GM12801 (cell line): Measurements from ENCODE around the gene MRM1.

ENCODE experiments used
- TF ChIP-seq, protein P1 (sequence below): IDR thresholded peaks from one replicate; pipeline ENCODE4 v1.5.1; 2011; ENCODE audit warnings: control low read depth; ENCODE audit not compliant: insufficient read length; ENCODE audit errors: extremely low read depth

Gene MRM1

DNA sequence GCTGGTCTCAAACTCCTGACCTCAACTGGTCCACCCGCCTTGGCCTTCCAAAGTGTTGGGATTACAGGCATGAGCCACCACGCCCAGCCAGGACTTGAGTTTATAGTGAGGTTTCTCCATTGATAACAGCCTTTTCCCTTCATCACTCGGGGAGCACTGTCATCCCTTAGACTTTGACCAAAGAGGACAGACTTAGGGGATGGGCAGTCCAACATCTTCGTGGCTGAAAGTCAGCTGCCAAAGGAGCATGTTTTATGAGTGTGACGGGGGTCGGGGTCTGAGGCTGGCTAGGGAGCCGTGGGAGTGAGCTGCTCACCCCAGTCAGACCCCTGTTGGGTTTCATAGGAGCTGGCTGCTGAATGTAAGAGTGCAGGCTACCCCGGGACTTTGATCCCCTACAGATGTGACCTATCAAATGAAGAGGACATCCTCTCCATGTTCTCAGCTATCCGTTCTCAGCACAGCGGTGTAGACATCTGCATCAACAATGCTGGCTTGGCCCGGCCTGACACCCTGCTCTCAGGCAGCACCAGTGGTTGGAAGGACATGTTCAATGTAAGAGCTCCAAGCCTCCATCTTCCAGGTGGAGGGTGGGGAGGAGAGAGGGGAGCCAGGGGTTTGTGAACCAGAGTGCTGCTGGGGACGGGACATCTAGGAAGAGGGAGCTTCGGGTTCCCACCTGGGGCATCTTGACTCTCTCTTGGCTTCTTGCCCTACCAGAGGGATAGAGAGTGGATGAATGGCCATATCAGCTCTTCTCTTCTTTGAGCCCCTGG is 6.6 kb upstream of the MRM1 start:
- TF ChIP-seq, protein P1, sequence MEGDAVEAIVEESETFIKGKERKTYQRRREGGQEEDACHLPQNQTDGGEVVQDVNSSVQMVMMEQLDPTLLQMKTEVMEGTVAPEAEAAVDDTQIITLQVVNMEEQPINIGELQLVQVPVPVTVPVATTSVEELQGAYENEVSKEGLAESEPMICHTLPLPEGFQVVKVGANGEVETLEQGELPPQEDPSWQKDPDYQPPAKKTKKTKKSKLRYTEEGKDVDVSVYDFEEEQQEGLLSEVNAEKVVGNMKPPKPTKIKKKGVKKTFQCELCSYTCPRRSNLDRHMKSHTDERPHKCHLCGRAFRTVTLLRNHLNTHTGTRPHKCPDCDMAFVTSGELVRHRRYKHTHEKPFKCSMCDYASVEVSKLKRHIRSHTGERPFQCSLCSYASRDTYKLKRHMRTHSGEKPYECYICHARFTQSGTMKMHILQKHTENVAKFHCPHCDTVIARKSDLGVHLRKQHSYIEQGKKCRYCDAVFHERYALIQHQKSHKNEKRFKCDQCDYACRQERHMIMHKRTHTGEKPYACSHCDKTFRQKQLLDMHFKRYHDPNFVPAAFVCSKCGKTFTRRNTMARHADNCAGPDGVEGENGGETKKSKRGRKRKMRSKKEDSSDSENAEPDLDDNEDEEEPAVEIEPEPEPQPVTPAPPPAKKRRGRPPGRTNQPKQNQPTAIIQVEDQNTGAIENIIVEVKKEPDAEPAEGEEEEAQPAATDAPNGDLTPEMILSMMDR: no peak

DNA sequence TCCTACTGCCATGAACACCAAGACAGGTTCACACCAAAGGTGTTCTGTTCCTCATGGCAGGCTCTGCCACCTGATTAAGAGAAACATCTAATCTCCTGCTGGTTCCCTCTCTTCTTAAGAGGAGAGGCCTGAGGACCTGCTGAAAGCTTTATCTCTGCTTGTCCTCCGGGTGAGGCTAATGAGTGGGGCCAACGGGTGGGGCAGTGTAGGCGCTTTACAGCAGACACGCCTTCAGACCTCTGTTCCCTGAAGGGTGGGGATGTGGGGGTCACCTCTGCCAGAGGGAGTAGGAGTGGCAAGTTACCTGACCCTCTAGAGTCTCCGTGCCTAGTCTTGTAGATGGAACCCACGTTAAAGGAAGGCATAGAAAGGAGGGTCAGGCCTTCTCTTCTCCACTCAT is 4.2 kb upstream of the MRM1 start:
- TF ChIP-seq, protein P1: no peak

DNA sequence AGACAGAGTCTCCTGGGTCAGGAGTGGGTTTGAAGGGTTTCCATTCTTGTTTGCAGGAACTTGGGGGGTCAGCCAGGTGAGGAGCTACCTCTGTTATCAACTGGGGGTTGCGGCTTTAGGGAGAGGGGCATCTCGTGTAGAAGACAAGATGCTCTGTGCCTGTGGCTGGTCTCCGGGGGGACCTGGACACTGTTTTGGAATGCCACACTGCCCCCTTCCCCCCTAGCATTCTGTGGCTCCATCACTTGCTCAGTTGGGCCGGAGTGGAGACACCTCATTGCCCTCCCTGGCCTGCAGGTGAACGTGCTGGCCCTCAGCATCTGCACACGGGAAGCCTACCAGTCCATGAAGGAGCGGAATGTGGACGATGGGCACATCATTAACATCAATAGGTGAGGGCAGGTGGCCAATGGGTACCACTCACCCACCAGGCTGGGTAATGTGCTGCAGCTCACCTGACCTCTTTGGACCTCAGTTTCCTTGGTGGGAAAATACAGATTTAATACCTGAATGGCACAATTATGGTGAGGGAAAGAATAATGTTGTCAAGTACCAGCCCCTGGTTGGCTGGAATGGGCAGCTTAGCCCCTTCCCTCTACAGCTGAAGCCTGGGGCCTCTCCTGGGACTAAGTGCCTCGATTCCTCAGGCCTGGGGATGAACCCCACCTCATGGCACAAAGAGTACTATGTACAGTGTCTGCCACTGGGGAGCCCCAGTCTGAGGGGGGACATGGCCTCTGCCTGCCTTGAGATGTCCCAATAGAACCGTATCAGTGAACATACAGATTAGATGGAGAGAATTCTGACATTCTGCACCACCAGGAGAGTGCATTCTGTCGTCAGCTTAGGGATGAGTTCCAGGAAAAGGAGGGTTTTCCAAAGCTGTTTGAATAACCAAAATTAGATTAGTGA is 3.3 kb upstream of the MRM1 start:
- TF ChIP-seq, protein P1: no peak

DNA sequence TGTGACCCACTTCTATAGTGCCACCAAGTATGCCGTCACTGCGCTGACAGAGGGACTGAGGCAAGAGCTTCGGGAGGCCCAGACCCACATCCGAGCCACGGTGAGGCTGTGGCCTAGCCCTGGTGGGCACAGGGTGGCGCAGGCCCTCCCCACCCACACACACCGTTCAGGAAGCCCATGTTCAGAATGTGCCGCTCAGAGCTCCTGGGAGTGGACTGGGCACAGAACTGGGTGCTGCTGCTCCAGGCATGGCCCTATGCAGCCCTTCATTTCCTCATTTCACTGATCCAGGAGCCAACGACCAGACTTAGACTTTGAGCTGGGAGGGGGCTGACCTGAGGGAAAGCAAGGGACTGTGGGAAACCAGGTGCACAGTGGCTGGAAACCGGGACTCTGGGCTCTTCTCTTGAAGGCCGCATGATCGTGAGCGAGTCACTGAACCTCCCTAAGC is 2.4 kb upstream of the MRM1 start:
- TF ChIP-seq, protein P1: no peak

DNA sequence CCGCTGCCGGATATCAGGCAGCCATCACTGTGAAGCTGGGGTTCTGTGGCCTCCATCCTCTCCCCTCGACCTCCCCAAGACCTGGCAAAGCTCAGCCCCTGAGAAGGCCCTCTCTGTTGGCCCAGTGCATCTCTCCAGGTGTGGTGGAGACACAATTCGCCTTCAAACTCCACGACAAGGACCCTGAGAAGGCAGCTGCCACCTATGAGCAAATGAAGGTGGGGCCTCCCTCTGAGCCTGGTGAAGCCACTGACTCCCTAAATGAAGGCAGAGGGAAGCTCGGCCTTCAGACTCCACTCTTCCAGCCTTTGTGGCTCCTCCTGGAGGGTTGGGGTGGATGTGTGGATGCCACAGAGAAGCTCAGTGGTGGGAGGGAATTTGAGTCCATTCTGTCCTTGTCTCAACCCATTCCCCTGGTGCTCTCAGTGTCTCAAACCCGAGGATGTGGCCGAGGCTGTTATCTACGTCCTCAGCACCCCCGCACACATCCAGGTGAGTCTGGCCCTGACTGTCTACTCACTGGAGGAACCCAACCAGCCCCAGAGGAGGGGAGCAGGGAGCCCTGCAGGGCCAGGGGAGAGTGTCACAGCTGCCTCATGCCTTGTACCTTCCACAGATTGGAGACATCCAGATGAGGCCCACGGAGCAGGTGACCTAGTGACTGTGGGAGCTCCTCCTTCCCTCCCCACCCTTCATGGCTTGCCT is 1.7 kb upstream of the MRM1 start:
- TF ChIP-seq, protein P1: no peak

DNA sequence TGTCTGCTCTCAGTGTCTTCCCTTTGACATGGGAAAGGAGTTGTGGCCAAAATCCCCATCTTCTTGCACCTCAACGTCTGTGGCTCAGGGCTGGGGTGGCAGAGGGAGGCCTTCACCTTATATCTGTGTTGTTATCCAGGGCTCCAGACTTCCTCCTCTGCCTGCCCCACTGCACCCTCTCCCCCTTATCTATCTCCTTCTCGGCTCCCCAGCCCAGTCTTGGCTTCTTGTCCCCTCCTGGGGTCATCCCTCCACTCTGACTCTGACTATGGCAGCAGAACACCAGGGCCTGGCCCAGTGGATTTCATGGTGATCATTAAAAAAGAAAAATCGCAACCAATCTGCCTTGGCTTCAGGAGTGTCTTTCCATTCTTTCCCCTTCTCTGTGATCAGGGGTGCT is 918 bp upstream of the MRM1 start:
- TF ChIP-seq, protein P1: no peak

DNA sequence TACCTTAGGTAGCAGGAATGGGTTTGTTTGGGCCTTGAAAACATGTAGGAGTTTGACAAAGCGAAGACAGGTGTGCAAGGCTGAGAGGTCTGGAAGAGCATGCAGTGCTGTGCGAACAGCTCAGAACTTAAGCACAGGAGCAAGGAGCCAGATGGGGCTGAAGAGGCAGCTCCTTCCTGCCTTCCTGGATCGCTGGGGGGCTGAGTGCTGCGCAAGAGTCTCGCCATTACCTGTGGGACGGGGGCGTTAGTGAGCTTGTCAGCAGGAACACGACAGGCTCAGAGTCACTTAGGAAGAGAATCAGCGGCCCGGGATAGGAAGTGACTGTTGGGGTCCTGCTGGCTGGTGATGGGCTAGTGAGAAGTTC is 464 bp upstream of the MRM1 start:
- TF ChIP-seq, protein P1: no peak
